ENCODE measurements around the gene PRR16. TPM values are rescaled to one million over a fixed set of nuclear protein-coding genes. Genes with fewer than 3 reads are reported as not detected.

The PRR16 gene
- total RNA-seq, 6 donors from 2014 or later = 1.7 to 5.2 (median 3.7) TPM

GRCh38 chr5:120502531-120502930 lies 38.4 kb downstream of the PRR16 start:
- no peak for ATAC-seq (ENCODE audit: low FRiP score in 2 of 2)
- no peaks in the 10 kb centered on the region for H3K36me3 ChIP-seq
- DNase-seq = no peak
- no peak for TF ChIP-seq POLR2A (IDR thresholded peaks at IDR 0.05)
- TF ChIP-seq, protein P1, sequence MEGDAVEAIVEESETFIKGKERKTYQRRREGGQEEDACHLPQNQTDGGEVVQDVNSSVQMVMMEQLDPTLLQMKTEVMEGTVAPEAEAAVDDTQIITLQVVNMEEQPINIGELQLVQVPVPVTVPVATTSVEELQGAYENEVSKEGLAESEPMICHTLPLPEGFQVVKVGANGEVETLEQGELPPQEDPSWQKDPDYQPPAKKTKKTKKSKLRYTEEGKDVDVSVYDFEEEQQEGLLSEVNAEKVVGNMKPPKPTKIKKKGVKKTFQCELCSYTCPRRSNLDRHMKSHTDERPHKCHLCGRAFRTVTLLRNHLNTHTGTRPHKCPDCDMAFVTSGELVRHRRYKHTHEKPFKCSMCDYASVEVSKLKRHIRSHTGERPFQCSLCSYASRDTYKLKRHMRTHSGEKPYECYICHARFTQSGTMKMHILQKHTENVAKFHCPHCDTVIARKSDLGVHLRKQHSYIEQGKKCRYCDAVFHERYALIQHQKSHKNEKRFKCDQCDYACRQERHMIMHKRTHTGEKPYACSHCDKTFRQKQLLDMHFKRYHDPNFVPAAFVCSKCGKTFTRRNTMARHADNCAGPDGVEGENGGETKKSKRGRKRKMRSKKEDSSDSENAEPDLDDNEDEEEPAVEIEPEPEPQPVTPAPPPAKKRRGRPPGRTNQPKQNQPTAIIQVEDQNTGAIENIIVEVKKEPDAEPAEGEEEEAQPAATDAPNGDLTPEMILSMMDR (IDR thresholded peaks at IDR 0.05) = no peak
- TF ChIP-seq EP300 (IDR thresholded peaks at IDR 0.05) = no peak
- TF ChIP-seq POLR2AphosphoS5 (IDR thresholded peaks at IDR 0.05) = no peak
- H3K9me3 ChIP-seq = no peaks in the 10 kb centered on the region
- WGBS, 2 donors = 84 to 88% methylated on average over 4 of the region's 4 CpGs
- H3K27me3 ChIP-seq = no peaks in the 10 kb centered on the region
- H3K4me1 ChIP-seq = no peaks in the 10 kb centered on the region
- no peak overlapping the region for H3K4me3 ChIP-seq
- H3K27ac ChIP-seq = no peak overlapping the region

GRCh38 chr5:120503341-120503740 lies 39.2 kb downstream of the PRR16 start:
- no peaks in the 10 kb centered on the region for H3K27me3 ChIP-seq
- ATAC-seq (ENCODE audit: low FRiP score in 2 of 2) (no peak), DNase-seq (no peak)
- TF ChIP-seq, protein P1 (IDR thresholded peaks at IDR 0.05) = no peak
- TF ChIP-seq EP300 (IDR thresholded peaks at IDR 0.05) = no peak
- H3K27ac ChIP-seq = no peak overlapping the region
- H3K36me3 ChIP-seq = no peaks in the 10 kb centered on the region
- H3K4me3 ChIP-seq = no peak overlapping the region
- H3K9me3 ChIP-seq = no peaks in the 10 kb centered on the region
- H3K4me1 ChIP-seq = no peaks in the 10 kb centered on the region
- 50 to 56% methylated on average over 1 of the region's 1 CpG for WGBS, 2 donors

GRCh38 chr5:120504057-120504456 lies 40.0 kb downstream of the PRR16 start:
- ATAC-seq (ENCODE audit: low FRiP score in 2 of 2) (no peak), DNase-seq (no peak)
- H3K9me3 ChIP-seq = no peaks in the 10 kb centered on the region
- H3K4me1 ChIP-seq = no peaks in the 10 kb centered on the region
- H3K27ac ChIP-seq = no peak overlapping the region
- TF ChIP-seq POLR2AphosphoS5 (IDR thresholded peaks at IDR 0.05) (no peak), POLR2A (IDR thresholded peaks at IDR 0.05) (no peak), EP300 (IDR thresholded peaks at IDR 0.05) (no peak)
- TF ChIP-seq, protein P1 (IDR thresholded peaks at IDR 0.05) = no peak
- no peak overlapping the region for H3K4me3 ChIP-seq
- 61 to 84% methylated on average over 2 of the region's 2 CpGs for WGBS, 2 donors
- no peaks in the 10 kb centered on the region for H3K36me3 ChIP-seq
- no peaks in the 10 kb centered on the region for H3K27me3 ChIP-seq

- Histone ChIP-seq H3K36me3 (no peaks in the 10 kb centered on the region), H3K27ac (no peak overlapping the region), H3K27me3 (no peaks in the 10 kb centered on the region), H3K4me1 (no peaks in the 10 kb centered on the region), H3K4me3 (no peak overlapping the region), H3K9me3 (no peaks in the 10 kb centered on the region)
- DNase-seq = no peak
- WGBS, 2 donors = 73 to 78% methylated on average over 2 of the region's 2 CpGs
- no peak for ATAC-seq (ENCODE audit: low FRiP score in 2 of 2)
- no peak for TF ChIP-seq EP300 (IDR thresholded peaks at IDR 0.05)
- TF ChIP-seq POLR2AphosphoS5 (IDR thresholded peaks at IDR 0.05) = no peak
- no peak for TF ChIP-seq POLR2A (IDR thresholded peaks at IDR 0.05)
- TF ChIP-seq, protein P1 (IDR thresholded peaks at IDR 0.05) = no peak
Measured at GRCh38 chr5:120507197-120507596, 43.1 kb downstream of the PRR16 start.

DNA sequence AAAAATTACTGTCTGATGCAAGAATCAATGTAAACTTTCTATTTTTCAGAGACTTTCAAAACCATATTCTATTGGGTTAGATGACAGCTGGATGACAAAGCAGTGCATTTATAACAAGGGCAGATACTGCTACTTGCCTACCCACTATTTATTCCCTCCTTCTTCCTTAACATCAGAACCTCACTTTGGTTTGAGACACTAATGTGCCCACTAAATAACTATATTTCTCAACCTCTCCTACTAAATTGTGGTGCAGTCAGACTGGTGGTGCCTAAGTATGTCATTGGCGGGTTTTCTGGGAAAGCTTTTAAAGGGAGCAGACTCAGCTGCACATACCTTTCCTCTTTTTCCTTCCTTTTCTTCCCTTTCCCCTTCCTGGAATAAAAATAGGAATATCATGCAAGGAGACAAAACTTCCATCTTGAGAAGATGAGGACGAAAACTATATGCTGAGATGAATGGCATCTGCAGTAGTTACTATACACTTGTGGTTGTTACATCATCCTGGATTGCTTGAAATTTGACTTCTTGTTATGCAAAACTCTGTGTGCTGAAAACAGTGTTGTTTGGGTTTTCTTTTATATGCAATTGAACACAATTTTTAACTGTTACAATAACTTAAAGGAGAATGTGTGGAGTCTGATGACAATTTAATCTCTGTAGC lies 43.8 kb downstream of the PRR16 start:
- Histone ChIP-seq H3K4me1 (no peaks in the 10 kb centered on the region), H3K9me3 (no peaks in the 10 kb centered on the region), H3K36me3 (no peaks in the 10 kb centered on the region), H3K27me3 (no peaks in the 10 kb centered on the region), H3K4me3 (no peak overlapping the region), H3K27ac (no peak overlapping the region)
- ATAC-seq (ENCODE audit: low FRiP score in 2 of 2) (no peak), DNase-seq (no peak)
- 70% methylated on average over 2 of the region's 2 CpGs for WGBS, 2 donors
- TF ChIP-seq POLR2AphosphoS5 (IDR thresholded peaks at IDR 0.05) (no peak), EP300 (IDR thresholded peaks at IDR 0.05) (no peak), POLR2A (IDR thresholded peaks at IDR 0.05) (no peak)
- TF ChIP-seq, protein P1 (IDR thresholded peaks at IDR 0.05) = no peak
